ENCODE results near the gene DCAF5. TPM values are rescaled to one million over a fixed set of nuclear protein-coding genes. Genes with fewer than 3 reads are reported as not detected.

Gene DCAF5
- total RNA-seq, 4 donors from 2014 or later, result 38.7 to 57.8 (median 48.9) TPM

DNA sequence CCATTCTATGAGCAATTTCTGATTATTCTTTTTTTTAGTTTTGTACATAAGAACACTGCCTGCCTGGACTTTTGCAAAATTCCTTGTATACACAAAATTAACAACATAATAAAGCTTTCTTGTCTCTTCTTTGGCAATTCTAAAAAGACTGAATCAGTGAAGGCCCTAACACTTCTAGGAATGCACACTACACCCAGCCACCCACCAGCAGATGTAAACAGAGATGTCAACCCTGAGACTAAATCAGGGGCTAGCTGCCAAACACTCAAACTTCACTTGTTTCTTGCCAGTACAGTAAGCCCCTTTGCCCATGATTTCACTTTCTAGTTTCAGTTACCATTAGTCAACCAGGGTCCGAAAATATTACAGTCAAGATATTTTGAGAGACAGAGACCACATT lies 15.5 kb downstream of the DCAF5 start:
- peaks cover 0 to 7% (median 0%) of the 10 kb centered on the region in 4 donors for H3K4me1 ChIP-seq
- H3K9me3 ChIP-seq, result no peaks in the 10 kb centered on the region
- H3K27ac ChIP-seq, result no peak overlapping the region
- DNase-seq, result no peak
- H3K36me3 ChIP-seq, result no peaks in the 10 kb centered on the region
- no peaks in the 10 kb centered on the region for H3K27me3 ChIP-seq
- no peak overlapping the region for H3K4me3 ChIP-seq
- TF ChIP-seq POLR2A (IDR thresholded peaks at IDR 0.05) (no peak), CTCF (IDR thresholded peaks at IDR 0.05) (no peak)

- Histone ChIP-seq H3K4me1 (peaks cover 0 to 7% (median 0%) of the 10 kb centered on the region in 4 donors), H3K36me3 (no peaks in the 10 kb centered on the region), H3K9me3 (no peaks in the 10 kb centered on the region), H3K4me3 (no peak overlapping the region), H3K27me3 (no peaks in the 10 kb centered on the region), H3K27ac (no peak overlapping the region)
- no peak for TF ChIP-seq POLR2A (IDR thresholded peaks at IDR 0.05)
- DNase-seq, result no peak
These were observed 17.8 kb downstream of the DCAF5 start for GRCh38 chr14:69135133-69135532.

DNA sequence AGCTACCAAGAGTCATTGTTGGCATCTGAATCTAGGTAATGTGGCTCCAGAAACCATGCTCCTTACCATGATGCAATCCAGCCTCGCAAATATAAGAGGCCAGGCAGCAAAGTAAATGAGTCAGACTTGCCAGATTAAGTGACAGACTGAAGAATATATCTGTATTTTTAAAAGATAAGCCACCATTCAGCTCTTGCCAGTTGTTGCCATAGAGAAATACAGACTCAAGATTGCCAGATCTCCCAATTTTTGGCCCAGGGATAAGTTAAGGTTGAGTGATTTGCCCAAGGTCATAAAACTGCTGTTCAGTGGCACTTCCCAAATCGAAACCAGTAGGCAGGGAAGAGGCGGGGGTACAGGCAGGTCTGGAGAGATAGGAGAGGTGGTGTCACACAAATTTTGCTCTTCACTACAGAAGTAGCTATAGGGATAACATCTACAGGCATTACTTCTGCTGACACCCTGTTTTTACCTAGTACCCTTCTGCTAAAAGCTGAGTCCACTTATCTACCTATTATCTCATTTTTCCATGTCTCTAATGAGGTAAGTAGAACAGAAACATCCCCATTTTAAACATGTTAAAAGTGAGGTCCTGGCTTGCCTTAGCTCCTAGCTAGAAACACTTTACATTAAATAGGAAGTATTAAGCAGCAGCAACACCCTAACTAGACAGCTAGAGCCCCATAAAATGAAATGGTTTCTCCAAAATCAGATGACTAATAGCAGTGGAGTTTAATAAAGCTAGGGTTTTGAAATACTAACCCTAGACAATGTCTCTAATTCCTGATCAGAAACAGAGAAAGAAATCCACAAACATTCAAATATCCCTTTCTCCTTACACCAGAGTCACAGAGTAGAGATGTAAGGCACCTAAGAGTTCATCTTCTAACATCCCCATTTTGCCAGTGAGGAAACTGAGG lies 19.5 kb downstream of the DCAF5 start:
- Histone ChIP-seq H3K4me1 (peaks cover 0 to 17% (median 2%) of the 10 kb centered on the region in 4 donors), H3K27me3 (no peaks in the 10 kb centered on the region), H3K9me3 (no peaks in the 10 kb centered on the region), H3K36me3 (no peaks in the 10 kb centered on the region), H3K4me3 (no peak overlapping the region), H3K27ac (no peak overlapping the region)
- no peak for DNase-seq
- TF ChIP-seq CTCF (IDR thresholded peaks at IDR 0.05), result no peak
- TF ChIP-seq POLR2A (IDR thresholded peaks at IDR 0.05), result no peak

DNA sequence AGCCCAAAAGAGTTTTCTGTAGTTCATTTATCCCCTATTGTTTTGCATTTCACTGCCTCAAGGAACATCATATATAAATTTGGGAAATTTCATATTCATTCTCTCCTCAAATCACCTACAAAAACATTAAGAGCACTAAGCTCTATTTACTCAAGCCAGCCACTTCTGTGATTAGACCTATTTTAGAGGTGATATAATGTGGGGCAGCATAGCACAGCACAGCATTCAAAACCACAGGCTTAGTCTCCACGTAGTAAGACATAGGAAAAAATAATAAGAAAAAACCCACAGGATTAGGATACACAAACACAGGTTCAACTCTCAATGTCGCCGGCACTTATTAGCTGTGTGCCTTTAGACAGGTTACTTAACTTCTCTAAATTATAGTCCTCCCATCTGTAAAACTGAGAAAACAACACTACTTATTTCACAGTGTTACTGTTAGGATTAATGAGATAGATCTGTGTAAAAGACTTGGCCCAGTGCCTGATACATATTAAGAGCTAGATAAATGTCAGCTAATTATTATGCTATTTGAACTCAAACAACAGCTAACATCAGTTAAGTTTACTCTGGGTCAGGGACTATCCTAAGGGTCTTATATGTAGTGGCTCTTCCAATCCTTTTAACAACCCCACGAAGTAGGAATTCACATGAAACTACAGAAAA lies 20.3 kb downstream of the DCAF5 start:
- DNase-seq, result no peak
- TF ChIP-seq POLR2A (IDR thresholded peaks at IDR 0.05), result no peak
- Histone ChIP-seq H3K27me3 (no peaks in the 10 kb centered on the region), H3K36me3 (no peaks in the 10 kb centered on the region), H3K4me3 (no peak overlapping the region), H3K4me1 (peaks cover 0 to 10% (median 2%) of the 10 kb centered on the region in 4 donors), H3K9me3 (no peaks in the 10 kb centered on the region), H3K27ac (no peak overlapping the region)

- Histone ChIP-seq H3K4me3 (no peak overlapping the region), H3K4me1 (peaks cover 0 to 10% (median 2%) of the 10 kb centered on the region in 4 donors), H3K9me3 (no peaks in the 10 kb centered on the region), H3K27me3 (no peaks in the 10 kb centered on the region), H3K27ac (no peak overlapping the region), H3K36me3 (no peaks in the 10 kb centered on the region)
- no peak for TF ChIP-seq CTCF (IDR thresholded peaks at IDR 0.05)
- no peak for TF ChIP-seq POLR2A (IDR thresholded peaks at IDR 0.05)
- DNase-seq, result no peak
These were observed 21.7 kb downstream of the DCAF5 start for GRCh38 chr14:69131176-69131575.

- TF ChIP-seq POLR2A (IDR thresholded peaks at IDR 0.05), result no peak
- TF ChIP-seq CTCF (IDR thresholded peaks at IDR 0.05), result peak; percentile 66 to 94 (median 88)
These were observed 23.5 kb downstream of the DCAF5 start for GRCh38 chr14:69129264-69129880.

More at GRCh38 chr14:69129264-69129880, 23.5 kb downstream of the DCAF5 start:
- no peaks in the 10 kb centered on the region for H3K9me3 ChIP-seq
- peak; percentile 50 to 88 (median 50) for DNase-seq
- no peaks in the 10 kb centered on the region for H3K36me3 ChIP-seq
- no peaks in the 10 kb centered on the region for H3K27me3 ChIP-seq
- peaks cover 0 to 10% (median 2%) of the 10 kb centered on the region in 4 donors for H3K4me1 ChIP-seq
- H3K27ac ChIP-seq, result no peak overlapping the region
- no peak overlapping the region for H3K4me3 ChIP-seq
